ENCODE measurements around the gene CLSTN2.
A peak's percentile ranks its signal among the peaks of the same experiment; 100 is the strongest.

CLSTN2 gene

DNA sequence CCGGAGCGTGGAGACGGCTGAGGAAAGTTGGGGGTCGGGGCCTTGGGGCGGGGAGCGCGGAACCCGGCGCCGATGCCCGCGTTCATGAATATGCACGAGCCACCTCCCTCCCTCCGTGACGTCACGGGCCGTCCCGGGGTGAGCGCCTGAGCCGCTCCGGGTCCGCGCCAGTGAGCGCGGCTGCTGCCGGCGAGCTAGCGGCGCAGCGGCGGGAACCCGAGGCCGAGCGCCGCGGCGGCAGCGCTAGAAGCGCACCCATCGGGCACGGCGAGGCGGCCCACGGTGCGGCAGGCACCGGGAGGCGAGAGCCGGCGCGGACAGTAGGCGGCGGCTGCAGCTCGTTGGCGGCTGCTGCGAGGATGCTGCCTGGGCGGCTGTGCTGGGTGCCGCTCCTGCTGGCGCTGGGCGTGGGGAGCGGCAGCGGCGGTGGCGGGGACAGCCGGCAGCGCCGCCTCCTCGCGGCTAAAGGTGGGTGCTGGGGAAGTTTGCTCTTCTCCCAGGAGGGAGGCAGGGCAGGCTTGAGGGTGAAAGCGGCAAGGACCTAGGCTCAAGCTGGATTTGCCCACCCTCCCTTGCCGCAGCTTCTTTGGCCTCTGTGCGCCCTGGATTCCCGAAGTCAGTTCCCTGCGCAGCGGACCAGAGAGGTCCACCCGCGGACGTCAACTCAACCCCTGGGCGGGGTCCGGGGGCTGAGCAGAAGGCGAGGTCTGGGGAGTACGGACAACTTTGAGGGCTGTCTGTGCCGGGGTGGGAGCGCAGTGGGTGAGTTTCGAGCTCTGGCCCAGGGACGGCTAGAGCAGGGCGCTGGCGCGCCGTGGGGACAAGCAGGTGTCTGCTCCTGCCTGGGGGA, at the start of gene CLSTN2:
TSS of gene CLSTN2 (plus strand) at position 170 of the 850 bp plus-strand sequence.
- peak; percentile 1 for DNase-seq
- in situ Hi-C loops (cut with MboI; ENCODE audit: low pct_unique_long_range_greater_than_20kb, low sequenced_read_pairs): no loop called here

DNA sequence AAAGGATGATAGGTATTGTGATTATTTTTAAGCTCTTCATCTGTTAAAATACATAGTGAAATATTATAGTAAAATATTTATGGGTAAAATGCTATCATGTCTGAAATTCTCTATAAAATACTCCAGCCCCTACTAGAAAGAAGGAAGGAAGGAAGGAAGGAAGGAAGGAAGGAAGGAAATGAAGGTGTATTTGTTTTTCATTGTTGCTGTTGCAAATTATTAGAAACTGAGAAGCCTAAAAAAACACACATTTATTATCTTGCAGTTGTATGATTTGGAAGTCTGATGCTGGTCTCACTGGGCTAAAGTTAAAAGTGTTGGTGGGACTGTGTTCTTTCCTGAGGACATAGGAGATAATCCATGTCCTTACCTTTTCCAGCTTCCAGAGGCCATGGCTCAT, 47.6 kb upstream of the CLSTN2 start:
- DNase-seq: no peak
- in situ Hi-C loops (cut with MboI; ENCODE audit: low pct_unique_long_range_greater_than_20kb, low sequenced_read_pairs): no loop called here

DNA sequence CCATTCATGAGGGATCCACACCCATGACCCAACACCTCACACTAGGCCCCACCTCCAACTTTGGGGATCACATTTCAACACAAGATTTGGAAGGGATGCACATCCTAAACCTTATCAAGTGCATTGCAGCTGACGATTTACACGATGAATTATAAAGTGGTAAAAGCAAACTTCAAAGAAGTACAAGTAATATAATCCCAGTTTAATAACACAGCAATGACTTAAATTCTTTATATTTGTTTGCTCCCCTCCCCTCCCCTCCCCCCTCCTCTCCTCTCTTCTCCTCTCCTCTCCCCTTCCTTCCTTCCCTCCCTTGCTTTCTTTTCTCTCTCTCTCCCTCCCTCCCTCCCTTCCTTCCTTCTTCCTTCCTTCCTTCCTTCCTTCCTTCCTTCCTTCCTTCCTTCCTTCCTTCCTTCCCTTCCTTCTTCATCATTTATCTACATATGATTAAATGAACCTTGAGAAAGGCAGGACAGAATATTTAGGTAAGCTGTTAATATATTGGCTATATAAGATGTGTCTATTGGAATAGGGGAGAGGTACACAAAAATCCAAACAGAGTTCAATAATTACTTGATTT, 46.3 kb upstream of the CLSTN2 start:
- DNase-seq: no peak
- in situ Hi-C loops (cut with MboI; ENCODE audit: low pct_unique_long_range_greater_than_20kb, low sequenced_read_pairs): no loop called here

DNA sequence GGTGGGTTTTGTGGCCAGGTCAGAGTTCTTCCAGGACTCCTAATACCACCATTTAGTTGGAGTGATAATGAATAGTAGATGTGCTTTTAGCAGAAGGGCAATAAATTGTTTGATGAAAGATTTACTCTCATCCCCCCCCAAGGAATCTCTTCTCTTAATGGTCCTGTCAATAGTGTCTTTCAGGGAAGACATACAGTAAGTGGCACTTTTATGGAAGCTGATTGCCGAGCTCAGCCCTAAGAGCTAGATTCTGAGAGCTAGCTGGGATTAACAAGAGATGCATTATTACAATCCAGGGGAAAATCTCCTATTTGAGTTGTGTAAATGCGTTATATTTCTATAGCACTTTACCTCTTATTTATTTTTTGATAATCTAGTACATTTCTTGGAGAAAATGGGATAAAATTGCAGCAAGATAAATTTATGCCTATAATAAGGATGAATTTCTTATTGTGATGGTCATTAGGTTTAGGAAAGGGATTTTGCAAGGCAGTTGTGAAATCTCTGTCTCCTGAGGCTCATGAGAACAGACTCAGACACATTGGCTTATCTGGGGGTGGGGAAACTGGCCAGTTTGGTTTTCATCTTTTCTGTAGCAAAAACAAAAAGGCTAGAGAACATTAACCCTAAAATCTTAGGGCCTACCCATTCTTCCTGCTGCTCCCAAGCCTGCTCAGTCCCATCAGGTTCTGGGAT, 41.6 kb upstream of the CLSTN2 start:
- DNase-seq: no peak
- in situ Hi-C loops (cut with MboI; ENCODE audit: low pct_unique_long_range_greater_than_20kb, low sequenced_read_pairs): no loop called here

DNA sequence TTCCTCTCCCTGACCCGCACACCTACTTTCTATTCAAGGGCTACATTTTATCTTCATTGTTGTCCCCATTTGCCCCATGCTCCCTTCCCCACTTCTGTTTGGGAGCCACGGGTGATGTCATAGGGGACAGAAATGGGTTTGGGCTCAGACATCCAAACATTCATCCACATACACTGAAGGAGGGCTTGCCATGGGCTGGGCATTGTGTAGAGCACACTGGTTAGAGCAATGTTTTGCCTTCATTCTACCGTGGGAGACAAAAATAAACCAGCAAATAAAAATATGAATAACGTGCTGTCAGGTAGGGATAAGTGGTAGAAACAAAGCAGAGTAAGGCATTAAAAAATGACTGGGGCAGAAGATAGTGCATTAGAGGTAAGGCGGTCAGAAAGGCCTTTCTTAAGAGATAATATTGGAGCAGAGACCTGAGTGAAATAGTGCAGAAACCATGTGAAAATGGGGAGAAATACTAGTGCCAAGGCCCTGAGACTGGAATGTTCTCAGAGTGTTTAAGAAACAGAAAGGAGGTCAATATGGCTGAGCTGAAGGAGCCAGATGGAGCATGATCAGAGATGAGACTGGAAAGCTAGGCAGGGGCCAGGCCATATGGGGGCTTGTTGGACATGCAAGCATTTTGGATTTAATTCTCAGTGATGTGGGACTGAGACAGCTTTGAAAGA, 40.9 kb upstream of the CLSTN2 start:
- DNase-seq: no peak
- in situ Hi-C loops (cut with MboI; ENCODE audit: low pct_unique_long_range_greater_than_20kb, low sequenced_read_pairs): no loop called here

DNA sequence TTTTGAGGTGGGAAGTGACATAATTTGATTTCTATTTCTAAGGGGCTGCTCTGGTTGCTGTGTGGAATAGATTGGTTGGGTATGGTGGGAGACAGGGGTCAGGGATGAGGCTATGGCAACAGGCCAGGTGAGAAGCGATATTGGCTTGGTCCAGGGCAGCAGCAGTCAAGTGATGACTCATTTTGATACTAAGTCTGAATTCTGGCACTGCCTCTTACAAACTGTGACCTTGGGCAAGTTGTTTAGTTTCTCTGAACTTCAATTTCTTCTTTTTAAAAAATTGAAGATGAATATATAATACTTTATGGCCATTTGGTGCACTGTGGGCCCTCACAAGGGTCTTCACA, 40.4 kb upstream of the CLSTN2 start:
- in situ Hi-C loops (cut with MboI; ENCODE audit: low pct_unique_long_range_greater_than_20kb, low sequenced_read_pairs): no loop called here
- no peak for DNase-seq

DNA sequence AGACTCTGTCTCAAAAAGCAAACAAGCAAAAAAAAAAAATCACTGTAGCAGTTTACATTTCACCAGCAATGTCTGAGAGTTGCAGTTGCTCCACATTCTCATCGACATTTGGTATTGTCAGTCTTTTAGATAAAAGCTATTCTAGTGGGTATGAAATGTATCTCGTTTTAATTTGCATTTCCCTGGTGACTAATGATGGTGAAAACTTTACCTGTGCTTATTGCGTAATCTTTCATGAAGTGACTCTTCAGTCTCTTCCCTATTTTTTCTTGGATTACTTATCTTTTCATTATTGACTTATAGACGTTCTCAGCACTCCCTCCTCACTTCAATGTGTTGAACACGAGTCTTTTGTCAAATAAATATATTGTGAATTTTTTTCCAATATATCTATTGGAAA, 37.2 kb upstream of the CLSTN2 start:
- in situ Hi-C loops (cut with MboI; ENCODE audit: low pct_unique_long_range_greater_than_20kb, low sequenced_read_pairs): no loop called here

DNA sequence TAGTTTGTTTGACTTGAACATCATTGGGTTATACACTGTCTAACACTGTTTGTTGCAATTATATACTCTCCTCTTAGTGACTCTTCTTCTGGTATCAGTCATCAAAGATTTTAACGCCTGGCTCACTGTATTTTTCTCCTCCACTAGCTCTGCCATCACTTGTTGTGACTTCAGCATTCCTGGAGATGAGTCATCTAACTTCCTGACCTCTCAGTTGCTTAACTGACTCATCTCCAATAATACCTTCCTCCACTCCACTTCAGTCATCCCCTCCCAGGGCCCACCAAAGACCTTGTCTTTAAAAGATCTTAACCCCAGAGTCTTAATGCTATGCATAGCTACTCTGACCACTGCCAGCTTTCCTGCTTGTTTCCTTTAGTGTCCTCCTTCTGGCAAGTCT, 28.6 kb upstream of the CLSTN2 start:
- DNase-seq: no peak
- in situ Hi-C loops (cut with MboI; ENCODE audit: low pct_unique_long_range_greater_than_20kb, low sequenced_read_pairs): no loop called here

More for the DNA sequence above, 37.2 kb upstream of the CLSTN2 start:
- no peak for DNase-seq

DNA sequence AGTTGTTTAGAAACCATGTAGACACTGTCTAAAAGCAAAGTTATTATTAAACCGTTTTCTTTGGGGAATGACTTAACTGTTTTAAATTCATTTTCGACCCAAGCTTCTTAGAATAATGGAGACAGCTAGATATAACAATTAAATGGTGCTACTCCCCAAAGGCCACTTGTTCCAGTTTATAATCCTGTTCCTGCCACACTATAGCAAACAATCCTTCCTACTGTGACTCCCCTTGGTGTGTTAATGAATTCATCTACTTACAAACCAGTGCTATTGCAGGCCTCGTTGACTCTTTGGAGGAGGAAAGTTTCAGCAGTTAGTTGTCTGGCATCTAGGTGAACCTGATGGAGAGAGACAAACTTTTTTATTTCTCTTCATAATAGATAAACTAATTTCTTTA, 25.2 kb upstream of the CLSTN2 start:
- in situ Hi-C loops (cut with MboI; ENCODE audit: low pct_unique_long_range_greater_than_20kb, low sequenced_read_pairs): no loop called here
- DNase-seq: no peak

DNA sequence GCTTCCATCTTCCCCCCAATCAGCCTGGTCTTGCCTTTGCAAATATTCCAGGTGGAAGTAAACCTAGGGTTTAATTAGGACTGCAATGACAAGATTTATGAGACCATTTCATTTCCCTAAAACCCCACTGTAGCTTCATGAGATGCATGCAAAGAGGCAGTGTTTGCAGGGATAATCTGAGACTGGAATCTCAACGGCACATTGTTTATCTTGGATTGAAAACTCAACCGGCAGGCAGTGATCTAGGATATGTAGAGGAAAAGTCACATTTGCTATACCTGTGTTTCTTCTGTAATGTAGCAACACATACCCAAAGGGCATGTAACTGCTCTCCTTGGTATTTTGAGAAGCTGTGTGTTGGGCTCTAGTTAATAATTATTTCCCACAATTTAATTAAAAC, 18.7 kb upstream of the CLSTN2 start:
- in situ Hi-C loops (cut with MboI; ENCODE audit: low pct_unique_long_range_greater_than_20kb, low sequenced_read_pairs): no loop called here
- DNase-seq: no peak

DNA sequence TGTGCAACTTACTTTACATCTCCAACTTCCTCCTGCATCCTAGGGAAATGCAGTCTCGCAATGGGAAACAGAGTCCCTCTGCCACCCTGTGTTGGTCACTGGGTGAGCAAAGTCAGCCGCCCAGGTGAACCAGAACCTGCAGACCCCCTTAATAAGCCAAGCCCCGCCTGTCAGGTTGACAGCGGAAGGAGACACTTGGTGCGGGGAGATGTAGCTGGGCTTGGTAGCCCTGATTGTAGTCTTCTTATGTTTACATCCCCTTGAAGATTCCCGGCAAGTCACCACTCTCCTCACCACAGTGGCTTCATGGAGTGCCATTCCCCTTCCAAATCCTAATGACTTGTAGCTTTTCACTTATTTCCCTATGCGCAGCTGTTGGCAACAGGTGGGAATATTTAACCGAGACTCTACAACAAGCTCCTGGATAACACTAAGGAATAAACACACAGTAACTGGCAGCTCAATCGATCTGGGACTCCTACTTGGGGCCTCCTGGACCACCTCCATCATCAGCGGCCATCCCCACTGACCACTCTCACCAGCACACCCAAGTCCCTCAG, 17.7 kb upstream of the CLSTN2 start:
- in situ Hi-C loops (cut with MboI; ENCODE audit: low pct_unique_long_range_greater_than_20kb, low sequenced_read_pairs): no loop called here
- DNase-seq: no peak

DNA sequence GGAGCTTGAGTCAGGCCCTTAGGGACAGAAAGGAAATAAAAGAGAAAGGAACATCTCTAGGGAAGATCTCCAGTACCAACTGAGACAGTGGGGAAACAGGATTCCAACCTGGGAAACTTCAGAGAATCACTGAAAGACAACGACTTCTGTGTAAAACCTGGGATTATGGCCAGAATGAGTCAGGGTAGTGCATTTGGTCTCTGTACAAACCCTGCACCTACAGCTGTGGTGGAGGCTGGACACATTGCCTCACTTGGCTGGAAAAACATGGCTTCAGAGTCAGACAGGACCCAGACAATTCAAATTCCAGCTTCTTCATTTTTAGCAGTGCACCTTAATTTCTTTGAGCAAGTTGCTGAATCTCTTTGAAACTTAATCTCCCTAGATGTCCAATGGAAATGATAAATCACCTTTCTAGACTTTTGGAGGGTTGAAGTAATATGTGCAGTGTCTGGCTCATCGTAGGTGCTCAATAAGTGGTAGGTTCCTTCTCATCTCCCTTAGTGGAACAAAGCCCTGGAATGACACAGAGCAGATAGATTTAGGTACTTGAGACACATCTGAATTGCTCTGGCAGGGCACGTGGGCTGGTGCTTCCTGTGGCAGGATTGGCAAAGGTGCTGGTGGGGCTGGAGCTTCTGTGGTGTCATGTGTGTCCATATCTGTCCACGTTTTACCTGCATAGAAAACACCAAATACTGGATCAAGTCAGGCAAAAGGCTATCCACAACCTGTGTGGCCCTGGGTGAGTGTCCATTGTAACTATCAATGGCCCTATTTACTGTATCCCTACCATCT, 6.1 kb upstream of the CLSTN2 start:
- DNase-seq: no peak
- in situ Hi-C loops (cut with MboI; ENCODE audit: low pct_unique_long_range_greater_than_20kb, low sequenced_read_pairs): no loop called here

DNA sequence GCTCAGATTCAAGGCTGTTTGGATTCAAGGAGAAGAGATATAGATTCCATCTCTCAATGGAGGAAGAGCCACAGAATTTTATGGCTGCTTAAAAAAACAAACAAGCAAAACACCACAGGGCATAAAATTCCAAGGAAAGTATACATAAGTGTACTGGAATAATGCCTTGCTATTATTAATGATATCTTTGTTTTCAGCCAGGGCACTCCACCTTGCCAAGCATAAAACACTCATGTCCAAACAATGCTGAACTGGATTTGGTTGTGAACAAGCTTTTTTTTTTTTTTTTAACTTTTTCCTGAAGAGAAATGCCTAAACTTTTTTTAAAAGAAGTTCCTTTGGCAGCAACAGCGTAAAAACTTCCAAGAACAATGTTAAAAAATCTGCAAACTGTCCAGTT, 4.8 kb upstream of the CLSTN2 start:
- in situ Hi-C loops (cut with MboI; ENCODE audit: low pct_unique_long_range_greater_than_20kb, low sequenced_read_pairs): no loop called here
- DNase-seq: no peak

DNA sequence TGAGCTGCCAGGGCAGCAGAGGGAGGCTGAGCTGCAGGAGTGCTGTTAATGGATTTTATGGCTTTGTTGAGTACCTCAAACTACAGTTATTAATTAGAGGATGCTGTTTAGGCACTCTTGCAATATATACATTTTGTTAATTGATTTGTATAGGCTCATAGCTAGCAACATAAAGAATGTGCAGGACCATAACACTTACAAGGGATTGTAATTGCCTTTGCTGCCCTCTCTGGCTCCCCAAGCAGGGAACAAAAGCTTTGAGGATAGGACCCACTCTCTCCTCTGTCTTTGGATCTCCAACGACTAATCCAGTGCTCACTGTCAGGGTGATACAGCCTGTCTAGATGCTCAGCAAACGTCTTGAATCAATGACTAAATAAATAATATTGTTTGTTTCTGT, 1.2 kb upstream of the CLSTN2 start:
- in situ Hi-C loops (cut with MboI; ENCODE audit: low pct_unique_long_range_greater_than_20kb, low sequenced_read_pairs): no loop called here
- DNase-seq: no peak

DNA sequence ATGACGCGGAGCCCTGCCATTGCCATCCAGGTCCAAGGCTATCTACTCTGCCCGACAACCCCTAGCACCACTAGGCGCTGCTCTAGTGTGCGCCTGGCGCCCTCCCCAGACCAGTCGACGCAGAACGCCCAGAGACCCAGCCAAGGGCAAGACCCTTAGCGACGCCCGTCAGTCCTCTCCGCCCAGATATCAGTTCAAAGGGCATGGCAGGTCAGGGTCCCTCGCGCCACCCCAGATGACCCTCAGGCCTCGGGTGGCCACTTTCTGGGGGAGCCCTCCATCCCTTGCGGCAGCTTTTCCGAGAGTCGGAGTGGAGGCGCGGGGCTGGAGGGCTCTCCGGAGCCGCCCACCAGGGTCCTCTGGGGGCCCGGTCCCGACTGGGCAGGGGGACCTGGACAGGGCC, 371 bp upstream of the CLSTN2 start:
- in situ Hi-C loops (cut with MboI; ENCODE audit: low pct_unique_long_range_greater_than_20kb, low sequenced_read_pairs): no loop called here
- peak; percentile 2 for DNase-seq

DNA sequence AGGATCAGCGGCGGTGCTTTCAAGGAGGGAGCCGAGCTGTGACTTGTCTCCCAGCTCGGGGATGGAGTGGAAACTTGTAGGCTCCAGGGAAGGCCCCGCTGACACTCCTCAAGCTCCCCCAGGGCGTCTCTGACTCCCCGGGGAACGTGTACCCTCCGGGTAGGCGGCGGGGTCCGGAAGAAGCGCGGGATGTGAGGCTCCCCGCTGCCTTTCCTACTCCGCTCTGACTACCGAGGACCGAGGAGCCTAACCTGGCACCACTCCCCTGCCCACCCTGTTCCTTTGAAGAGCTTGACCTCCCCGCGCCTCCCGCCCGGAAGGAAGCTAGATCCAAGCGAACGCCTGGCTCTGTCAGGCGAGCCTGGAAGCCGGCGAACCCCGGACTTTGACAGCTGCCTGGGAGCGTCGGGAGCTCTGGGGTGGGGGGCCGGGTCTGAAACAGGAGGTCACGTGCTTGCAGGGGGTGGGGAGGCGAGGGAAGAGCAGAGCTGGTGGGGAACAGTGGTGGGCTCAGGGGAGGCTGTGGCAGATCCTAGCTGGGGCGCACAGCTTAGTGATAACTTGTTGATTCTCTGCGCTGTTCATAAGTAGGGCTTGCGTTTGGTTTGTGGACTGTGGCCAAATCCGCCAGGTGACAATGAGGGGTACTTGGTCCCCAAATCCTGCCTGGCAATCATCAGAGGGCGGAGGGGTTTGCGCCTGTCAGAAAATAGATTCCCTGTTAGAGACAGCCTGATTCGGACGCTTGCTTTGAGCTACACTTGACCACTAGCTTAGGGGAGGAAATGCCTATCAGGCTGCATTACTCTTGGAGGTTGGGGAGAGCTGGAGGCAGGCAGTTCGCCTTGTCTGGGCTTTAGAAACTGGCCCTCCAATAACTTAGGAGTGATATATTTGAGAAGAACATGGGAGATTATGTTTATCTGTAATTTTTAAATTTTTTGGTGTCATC, 1.2 kb downstream of the CLSTN2 start:
- in situ Hi-C loops (cut with MboI; ENCODE audit: low pct_unique_long_range_greater_than_20kb, low sequenced_read_pairs): no loop called here

DNA sequence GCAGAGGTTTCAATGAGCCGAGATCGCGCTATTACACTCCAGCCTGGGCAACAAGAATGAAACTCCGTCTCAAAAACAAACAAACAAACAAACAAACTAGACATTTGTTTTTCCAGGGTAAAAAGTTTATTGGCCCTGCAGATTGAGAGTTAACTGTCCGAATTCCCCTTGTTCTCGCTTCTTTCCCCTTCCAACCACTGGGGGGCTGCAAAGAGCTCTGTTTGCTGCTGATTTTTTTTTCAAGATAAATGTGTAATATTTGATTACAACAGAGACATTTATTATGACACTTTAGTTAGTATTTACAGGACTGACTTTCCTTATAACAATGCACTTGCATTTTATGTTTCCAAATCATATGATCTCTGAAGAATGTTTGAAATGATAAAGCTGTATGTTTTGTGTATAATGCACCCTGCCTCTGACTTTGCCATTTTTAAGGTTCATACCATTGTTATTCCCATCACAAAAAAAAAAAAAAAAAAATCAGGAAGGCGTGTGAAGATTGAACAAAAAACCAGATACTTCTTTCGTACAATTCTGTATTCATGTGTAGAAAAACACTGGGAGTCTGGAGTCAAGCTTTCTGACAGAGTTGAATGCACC, 2.8 kb downstream of the CLSTN2 start:
- DNase-seq: peak; percentile 41

More for the DNA sequence above, 1.2 kb downstream of the CLSTN2 start:
- DNase-seq: no peak

More for the DNA sequence above, 2.8 kb downstream of the CLSTN2 start:
- in situ Hi-C loops (cut with MboI; ENCODE audit: low pct_unique_long_range_greater_than_20kb, low sequenced_read_pairs): no loop called here
